ENCODE results near the gene GOLGB1. TPM values are rescaled to one million over a fixed set of nuclear protein-coding genes. Genes with fewer than 3 reads are reported as not detected.
"Not testable (repeated sequence)": the region's sequence is repeated elsewhere in the genome, so short reads cannot be mapped to it uniquely, and the experiment has no call there.

The GOLGB1 gene
- total RNA-seq, 3 donors from 2014 or later = 11.3 to 11.8 (median 11.3) TPM

GRCh38 chr3:121757812-121758545, 8.4 kb upstream of the GOLGB1 start:
- Mint-ChIP-seq H3K9me3 (no peaks in the 10 kb centered on the region), H3K27me3 (ENCODE audit: low read depth) (peaks cover 3% of the 10 kb centered on the region), H3K36me3 (ENCODE audit: insufficient read depth) (no peaks in the 10 kb centered on the region), H3K4me3 (no peak overlapping the region), H3K4me1 (ENCODE audit: low read depth) (no peaks in the 10 kb centered on the region)
- no peak for DNase-seq
- no peak for ATAC-seq

- DNase-seq = no peak
- Mint-ChIP-seq H3K4me1 (ENCODE audit: low read depth) (no peaks in the 10 kb centered on the region), H3K27me3 (ENCODE audit: low read depth) (peaks cover 4% of the 10 kb centered on the region), H3K4me3 (no peak overlapping the region), H3K36me3 (ENCODE audit: insufficient read depth) (no peaks in the 10 kb centered on the region), H3K9me3 (no peaks in the 10 kb centered on the region)
- no peak for ATAC-seq
These were observed 7.7 kb upstream of the GOLGB1 start for GRCh38 chr3:121757087-121757811.

- ATAC-seq (no peak), DNase-seq (no peak)
- Mint-ChIP-seq H3K4me1 (ENCODE audit: low read depth) (no peaks in the 10 kb centered on the region), H3K36me3 (ENCODE audit: insufficient read depth) (no peaks in the 10 kb centered on the region), H3K4me3 (no peak overlapping the region), H3K9me3 (no peaks in the 10 kb centered on the region), H3K27me3 (ENCODE audit: low read depth) (peaks cover 4% of the 10 kb centered on the region)
These were observed 3.2 kb upstream of the GOLGB1 start for GRCh38 chr3:121752772-121753171.

- Mint-ChIP-seq H3K4me1 (ENCODE audit: low read depth) (peaks cover 4% of the 10 kb centered on the region), H3K36me3 (ENCODE audit: insufficient read depth) (no peaks in the 10 kb centered on the region), H3K4me3 (no peak overlapping the region), H3K9me3 (no peaks in the 10 kb centered on the region), H3K27me3 (ENCODE audit: low read depth) (peaks cover 4% of the 10 kb centered on the region)
- ATAC-seq (no peak), DNase-seq (no peak)
These were observed 2.7 kb upstream of the GOLGB1 start for GRCh38 chr3:121752261-121752660.

- Mint-ChIP-seq H3K27me3 (ENCODE audit: low read depth) (peaks cover 2% of the 10 kb centered on the region), H3K9me3 (no peaks in the 10 kb centered on the region), H3K4me3 (no peak overlapping the region), H3K36me3 (ENCODE audit: insufficient read depth) (no peaks in the 10 kb centered on the region), H3K4me1 (ENCODE audit: low read depth) (peaks cover 4% of the 10 kb centered on the region)
- ATAC-seq (no peak), DNase-seq (no peak)
These were observed 510 bp upstream of the GOLGB1 start for GRCh38 chr3:121750087-121750415.

GRCh38 chr3:121748680-121749275, 763 bp downstream of the GOLGB1 start:
- H3K4me1 Mint-ChIP-seq (ENCODE audit: low read depth) = peaks cover 7% of the 10 kb centered on the region
- peak; percentile 11 to 17 for ATAC-seq

GRCh38 chr3:121747976-121748375, 1.6 kb downstream of the GOLGB1 start:
- ATAC-seq = no peak
- Mint-ChIP-seq H3K9me3 (no peaks in the 10 kb centered on the region), H3K27me3 (ENCODE audit: low read depth) (peaks cover 2% of the 10 kb centered on the region), H3K4me1 (ENCODE audit: low read depth) (peaks cover 7% of the 10 kb centered on the region), H3K4me3 (no peak overlapping the region), H3K36me3 (ENCODE audit: insufficient read depth) (no peaks in the 10 kb centered on the region)
- no peak for DNase-seq

More at GRCh38 chr3:121748680-121749275, 763 bp downstream of the GOLGB1 start:
- no peak for DNase-seq
- H3K27me3 Mint-ChIP-seq (ENCODE audit: low read depth) = peaks cover 2% of the 10 kb centered on the region
- no peak overlapping the region for H3K4me3 Mint-ChIP-seq
- no peaks in the 10 kb centered on the region for H3K36me3 Mint-ChIP-seq (ENCODE audit: insufficient read depth)
- H3K9me3 Mint-ChIP-seq = no peaks in the 10 kb centered on the region

- not testable (repeated sequence) for H3K4me3 Mint-ChIP-seq; DNase-seq; H3K9me3 Mint-ChIP-seq; H3K27me3 Mint-ChIP-seq (ENCODE audit: low read depth); ATAC-seq
- peaks cover 14% of the 10 kb centered on the region for H3K36me3 Mint-ChIP-seq (ENCODE audit: insufficient read depth)
- peaks cover 25% of the 10 kb centered on the region for H3K4me1 Mint-ChIP-seq (ENCODE audit: low read depth)
These were observed 6.4 kb downstream of the GOLGB1 start for GRCh38 chr3:121743106-121743505.

- ATAC-seq (no peak), DNase-seq (no peak)
- Mint-ChIP-seq H3K9me3 (no peaks in the 10 kb centered on the region), H3K36me3 (ENCODE audit: insufficient read depth) (peaks cover 22% of the 10 kb centered on the region), H3K27me3 (ENCODE audit: low read depth) (no peaks in the 10 kb centered on the region), H3K4me3 (no peak overlapping the region), H3K4me1 (ENCODE audit: low read depth) (peaks cover 27% of the 10 kb centered on the region)
These were observed 8.6 kb downstream of the GOLGB1 start for GRCh38 chr3:121740896-121741295.

- Mint-ChIP-seq H3K4me3 (no peak overlapping the region), H3K9me3 (no peaks in the 10 kb centered on the region), H3K4me1 (ENCODE audit: low read depth) (peaks cover 31% of the 10 kb centered on the region), H3K27me3 (ENCODE audit: low read depth) (no peaks in the 10 kb centered on the region), H3K36me3 (ENCODE audit: insufficient read depth) (peaks cover 22% of the 10 kb centered on the region)
- DNase-seq = no peak
- no peak for ATAC-seq
These were observed 9.6 kb downstream of the GOLGB1 start for GRCh38 chr3:121739902-121740301.

- no peaks in the 10 kb centered on the region for H3K27me3 Mint-ChIP-seq (ENCODE audit: low read depth)
- ATAC-seq = no peak
These were observed 11.9 kb downstream of the GOLGB1 start for GRCh38 chr3:121737644-121738043.

GRCh38 chr3:121736112-121736511, 13.4 kb downstream of the GOLGB1 start:
- Mint-ChIP-seq H3K4me1 (ENCODE audit: low read depth) (peaks cover 40% of the 10 kb centered on the region), H3K9me3 (no peaks in the 10 kb centered on the region), H3K27me3 (ENCODE audit: low read depth) (no peaks in the 10 kb centered on the region), H3K4me3 (no peak overlapping the region), H3K36me3 (ENCODE audit: insufficient read depth) (peaks cover 18% of the 10 kb centered on the region)
- ATAC-seq (peak; percentile 67 to 71), DNase-seq (no peak)

More at GRCh38 chr3:121737644-121738043, 11.9 kb downstream of the GOLGB1 start:
- H3K4me3 Mint-ChIP-seq = no peak overlapping the region
- H3K9me3 Mint-ChIP-seq = no peaks in the 10 kb centered on the region
- H3K4me1 Mint-ChIP-seq (ENCODE audit: low read depth) = peaks cover 36% of the 10 kb centered on the region
- DNase-seq = no peak
- H3K36me3 Mint-ChIP-seq (ENCODE audit: insufficient read depth) = peaks cover 24% of the 10 kb centered on the region

GRCh38 chr3:121735047-121735696, 14.4 kb downstream of the GOLGB1 start:
- H3K27me3 Mint-ChIP-seq (ENCODE audit: low read depth) = no peaks in the 10 kb centered on the region
- H3K4me1 Mint-ChIP-seq (ENCODE audit: low read depth) = peaks cover 39% of the 10 kb centered on the region
- ATAC-seq (peak; percentile 84 to 91), DNase-seq (no peak)
- H3K36me3 Mint-ChIP-seq (ENCODE audit: insufficient read depth) = peaks cover 21% of the 10 kb centered on the region
- H3K4me3 Mint-ChIP-seq = no peak overlapping the region
- H3K9me3 Mint-ChIP-seq = no peaks in the 10 kb centered on the region

- Mint-ChIP-seq H3K36me3 (ENCODE audit: insufficient read depth) (peaks cover 20% of the 10 kb centered on the region), H3K4me1 (ENCODE audit: low read depth) (peaks cover 19% of the 10 kb centered on the region), H3K9me3 (no peaks in the 10 kb centered on the region), H3K27me3 (ENCODE audit: low read depth) (no peaks in the 10 kb centered on the region), H3K4me3 (no peak overlapping the region)
- DNase-seq (no peak), ATAC-seq (no peak)
These were observed 18.4 kb downstream of the GOLGB1 start for GRCh38 chr3:121730940-121731687.
